Kidney glomerular epithelial cell (primary cell): Measurements from ENCODE around the gene PARD3.
"Not testable (repeated sequence)": the region's sequence is repeated elsewhere in the genome, so short reads cannot be mapped to it uniquely, and the experiment has no call there.

Experiments
- DNase-seq: peaks from one replicate; lab custom pipeline; 2025; lab: John Stamatoyannopoulos, UW

The PARD3 gene

GRCh38 chr10:34294137-34294536 lies 521.0 kb downstream of the PARD3 start:
- DNase-seq: no peak

DNA sequence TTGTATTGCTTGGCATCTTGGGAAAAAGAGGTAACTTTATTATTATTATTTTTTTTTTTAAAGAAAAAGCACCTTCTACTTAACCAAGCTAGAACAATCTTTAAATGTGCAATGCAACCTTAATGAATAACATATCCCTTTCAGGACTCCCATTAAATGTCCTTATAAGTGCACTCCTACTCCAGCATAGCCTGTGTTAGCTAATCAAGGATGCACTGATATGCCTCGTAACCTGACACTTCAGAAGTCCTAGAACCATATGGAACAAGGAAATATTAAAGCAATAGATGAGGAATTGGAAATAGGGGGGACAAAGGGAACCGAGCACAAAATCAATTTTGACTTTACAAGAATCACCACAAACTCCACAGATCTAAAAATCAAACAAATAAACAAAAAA lies 522.4 kb downstream of the PARD3 start:
- no peak for DNase-seq

DNA sequence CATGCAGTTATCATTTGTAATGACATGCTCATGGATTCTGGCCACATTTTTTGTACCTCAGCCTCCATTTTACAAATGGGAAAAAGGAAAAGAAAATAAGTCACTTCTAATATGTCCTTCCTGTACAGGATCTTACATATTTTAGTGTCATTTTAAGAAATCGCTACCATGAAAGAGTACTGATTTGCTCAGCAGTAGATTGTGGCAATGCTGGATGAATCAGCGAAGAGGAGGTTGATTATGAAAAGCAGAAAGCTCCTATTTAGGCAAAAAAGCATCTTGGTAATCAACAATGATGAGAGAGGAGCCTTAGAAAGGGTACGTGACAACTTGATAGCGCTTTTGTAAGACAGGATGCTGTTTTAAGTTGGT lies 522.9 kb downstream of the PARD3 start:
- DNase-seq: no peak

DNA sequence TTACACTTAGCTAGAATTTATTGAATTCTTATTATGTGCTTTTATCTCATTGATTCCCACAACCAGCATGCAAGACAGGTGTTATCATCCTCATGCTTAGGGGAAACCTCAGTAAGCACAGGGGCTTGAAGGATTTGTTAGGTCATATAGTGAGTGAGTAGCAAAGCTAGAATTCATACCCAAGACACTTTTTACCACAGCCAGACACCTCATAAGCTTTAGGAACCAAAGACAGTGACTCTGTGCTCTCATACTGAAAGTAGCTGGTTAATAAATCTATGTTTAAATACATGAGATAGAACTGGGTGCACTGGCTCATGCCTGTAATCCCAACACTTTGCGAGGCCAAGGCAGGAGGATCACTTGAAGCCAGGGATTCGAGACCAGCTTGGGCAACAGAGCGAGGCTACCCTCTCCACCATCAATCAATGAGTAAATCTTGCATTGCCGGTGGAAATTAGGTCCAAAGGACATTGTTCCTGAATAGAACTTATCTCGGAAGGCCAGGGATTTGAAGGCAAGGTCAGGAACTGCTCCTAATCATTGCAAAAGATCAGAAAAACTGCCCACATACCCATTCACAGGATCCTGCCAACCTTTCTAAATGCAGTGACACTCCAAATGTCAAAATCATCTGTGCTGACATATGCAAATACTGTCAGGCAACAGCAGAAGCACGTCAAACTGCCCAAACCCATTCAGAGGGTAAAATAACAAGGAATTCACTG lies 523.5 kb downstream of the PARD3 start:
- DNase-seq: no peak

DNA sequence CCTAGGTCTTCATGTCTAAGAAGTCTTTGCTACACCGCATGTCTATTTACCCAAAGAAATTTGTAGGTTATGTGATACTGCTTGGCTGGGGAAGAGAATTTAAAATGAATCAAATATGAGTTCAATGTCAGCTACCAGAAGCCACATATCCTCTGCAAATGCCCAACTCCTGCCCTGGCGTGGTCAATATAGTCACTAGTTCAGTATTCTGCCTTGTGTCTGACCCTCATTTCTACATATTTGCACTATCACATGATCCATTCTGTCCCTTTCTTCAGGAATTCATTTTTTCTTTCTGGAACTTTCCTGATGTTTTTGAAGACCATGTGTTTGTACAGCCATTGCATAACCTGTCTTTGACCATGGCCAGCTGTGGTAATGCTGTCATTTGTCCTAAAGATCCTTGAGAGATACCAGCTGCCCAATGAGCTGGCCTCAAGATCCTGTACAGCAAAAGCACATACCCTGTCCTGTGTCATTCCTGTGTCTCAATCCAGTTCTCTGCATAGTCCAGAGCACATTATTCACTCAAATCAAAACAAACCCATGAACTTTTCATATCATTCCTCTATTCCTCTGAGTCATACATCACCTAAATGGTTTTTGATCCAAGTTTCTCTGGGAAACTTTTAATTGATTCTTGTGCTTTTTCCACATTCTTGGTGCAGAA lies 524.5 kb downstream of the PARD3 start:
- peak; percentile 66 for DNase-seq

DNA sequence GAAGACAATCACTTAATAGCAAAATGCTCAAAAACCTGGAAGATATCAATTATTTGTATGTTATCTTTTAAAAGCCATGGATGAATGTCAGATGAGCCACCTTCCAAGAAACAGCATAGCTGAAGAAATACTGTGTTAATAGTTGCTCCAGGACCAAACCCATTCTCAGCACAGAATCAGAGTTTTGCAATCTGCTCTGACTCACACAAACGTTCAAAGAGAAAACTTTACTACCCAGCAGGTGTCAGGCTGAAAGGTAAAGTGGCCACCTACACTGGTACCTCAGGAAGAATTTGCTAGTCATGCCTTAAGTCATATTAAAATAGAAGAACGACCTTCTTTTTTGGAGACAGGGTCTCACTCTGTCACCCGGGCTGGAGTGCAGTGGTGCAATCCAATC lies 526.5 kb downstream of the PARD3 start:
- DNase-seq: no peak

- no peak for DNase-seq
These were observed 528.9 kb downstream of the PARD3 start for GRCh38 chr10:34286136-34286739.

GRCh38 chr10:34281661-34282582 lies 533.2 kb downstream of the PARD3 start:
- no peak for DNase-seq

DNA sequence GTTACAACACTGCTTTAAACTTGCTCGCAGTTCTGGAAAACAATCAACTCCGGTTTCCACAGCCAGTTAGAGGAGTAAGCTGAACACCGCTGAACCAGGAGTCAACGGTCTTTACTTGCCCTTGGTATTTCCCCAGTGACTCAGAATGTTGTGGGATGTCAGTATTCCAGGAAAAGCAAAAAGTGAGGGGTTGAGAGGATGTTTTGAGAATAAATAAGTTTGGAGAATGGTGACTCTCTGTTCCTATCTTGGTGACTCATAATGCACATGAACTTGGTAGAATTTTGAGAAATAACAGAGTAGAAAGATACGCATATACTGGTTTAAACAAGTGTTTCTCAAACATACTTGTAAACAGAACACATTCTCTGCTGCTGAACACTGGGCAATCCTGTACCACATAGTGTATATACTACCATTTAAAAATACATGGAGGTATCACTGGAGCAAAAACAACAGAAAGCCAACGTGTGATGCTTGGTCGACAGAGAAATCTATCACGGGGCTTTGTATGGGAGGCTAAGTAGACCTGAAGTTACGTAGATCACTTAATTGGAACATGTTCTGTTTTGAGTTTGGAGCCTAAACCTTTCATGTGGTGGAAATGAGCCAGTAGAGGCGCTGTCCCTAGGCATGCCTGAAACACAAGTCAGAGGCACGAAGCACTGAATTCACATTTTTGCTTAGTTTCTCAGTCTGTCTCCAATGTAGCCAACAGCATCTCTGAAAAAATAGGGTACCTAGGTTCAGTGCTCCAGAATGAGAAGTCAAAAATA lies 534.3 kb downstream of the PARD3 start:
- peak; percentile 90 for DNase-seq

GRCh38 chr10:34275626-34276130 lies 539.4 kb downstream of the PARD3 start:
- no peak for DNase-seq

DNA sequence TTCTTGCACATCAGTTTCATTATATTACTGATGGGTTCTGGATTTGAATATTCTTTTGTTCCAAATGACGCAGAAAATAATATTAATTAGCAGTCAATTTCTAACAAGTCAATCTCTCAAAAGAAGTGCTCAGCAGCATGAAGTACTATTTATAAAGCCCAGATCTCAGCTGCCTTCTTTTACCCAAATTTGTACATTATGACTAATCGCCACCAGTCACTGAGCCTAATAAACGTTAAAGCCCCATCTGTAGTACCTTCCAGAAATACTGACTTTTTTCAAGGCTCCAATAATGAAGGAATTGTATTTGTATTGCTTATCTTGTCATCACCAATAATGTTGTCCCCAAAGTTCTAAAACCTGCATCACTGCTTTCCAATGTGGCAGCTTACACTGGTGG lies 540.2 kb downstream of the PARD3 start:
- no peak for DNase-seq

DNA sequence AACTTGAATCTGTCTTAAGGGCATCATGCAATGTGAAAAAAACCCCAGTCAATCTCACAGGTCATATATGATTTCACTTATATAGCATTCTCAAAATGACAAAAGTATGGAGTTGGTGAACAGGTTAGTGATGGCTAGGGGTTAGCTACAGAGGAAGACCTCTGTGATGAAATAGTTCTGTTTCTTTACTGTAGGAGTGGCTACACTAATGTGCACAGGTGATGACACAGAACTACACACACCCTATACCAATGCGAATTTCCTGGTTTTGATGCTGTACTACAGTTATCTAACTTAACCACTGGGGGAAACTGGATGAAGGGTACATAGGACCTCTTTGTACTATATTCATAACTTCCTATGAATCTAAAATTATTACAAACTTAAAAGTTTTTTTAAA lies 541.8 kb downstream of the PARD3 start:
- DNase-seq: no peak

GRCh38 chr10:34272316-34272715 lies 542.8 kb downstream of the PARD3 start:
- DNase-seq: no peak

DNA sequence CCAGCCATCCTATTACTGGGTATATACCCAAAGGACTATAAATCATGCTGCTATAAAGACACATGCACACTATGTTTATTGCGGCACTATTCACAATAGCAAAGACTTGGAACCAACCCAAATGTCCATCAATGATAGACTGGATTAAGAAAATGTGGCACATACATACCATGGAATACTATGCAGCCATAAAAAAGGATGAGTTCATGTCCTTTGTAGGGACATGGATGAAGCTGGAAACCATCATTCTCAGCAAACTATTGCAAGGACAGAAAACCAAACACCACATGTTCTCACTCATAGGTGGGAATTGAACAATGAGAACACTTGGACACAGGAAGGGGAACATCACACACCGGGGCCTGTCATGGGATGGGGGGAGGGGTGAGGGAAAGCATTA lies 546.7 kb downstream of the PARD3 start:
- DNase-seq: not testable (repeated sequence)

GRCh38 chr10:34262985-34263384 lies 552.1 kb downstream of the PARD3 start:
- DNase-seq: no peak

GRCh38 chr10:34260904-34261303 lies 554.2 kb downstream of the PARD3 start:
- DNase-seq: no peak

- no peak for DNase-seq
These were observed 558.9 kb downstream of the PARD3 start for GRCh38 chr10:34256216-34256615.

GRCh38 chr10:34255035-34255434 lies 560.1 kb downstream of the PARD3 start:
- DNase-seq: no peak

GRCh38 chr10:34254596-34254995 lies 560.5 kb downstream of the PARD3 start:
- peak; percentile 60 for DNase-seq

DNA sequence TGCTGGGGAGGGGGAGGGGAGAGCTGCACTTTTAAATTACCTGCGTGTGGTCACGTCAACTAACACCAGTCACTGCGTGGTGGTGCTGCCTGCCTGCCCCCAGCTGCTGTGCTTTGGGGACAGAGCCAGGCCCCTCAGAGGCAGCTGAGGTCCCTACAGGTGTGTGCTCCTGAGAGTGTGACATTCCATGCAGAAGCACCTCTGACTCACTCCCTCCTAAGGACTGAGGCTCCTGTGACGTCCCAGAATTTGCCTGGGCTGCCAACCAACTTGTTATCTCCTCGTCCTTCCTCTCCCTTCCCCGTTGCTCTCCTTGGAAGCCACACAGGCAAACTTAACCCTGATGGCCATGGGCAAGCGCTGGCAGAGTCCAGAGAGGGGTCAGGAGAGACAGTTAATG lies 563.0 kb downstream of the PARD3 start:
- DNase-seq: no peak

DNA sequence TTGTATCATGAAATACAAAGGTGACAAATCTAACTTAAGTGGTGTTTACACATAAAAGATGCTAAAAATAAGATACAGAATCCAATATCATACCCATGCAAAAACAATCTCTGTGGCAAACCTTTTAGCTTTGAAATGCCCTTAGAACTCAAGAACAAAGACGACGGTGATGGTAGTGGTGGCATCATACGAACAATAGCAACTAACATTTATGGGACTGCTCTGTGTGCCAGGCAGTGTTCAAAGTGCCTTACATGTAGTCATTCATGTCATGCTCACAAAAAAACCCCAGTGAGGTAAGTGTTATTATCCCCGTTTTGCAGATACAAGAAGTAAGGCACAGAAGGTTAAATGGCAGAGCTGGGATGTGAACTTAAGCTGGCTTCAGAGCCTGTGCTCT lies 563.9 kb downstream of the PARD3 start:
- DNase-seq: no peak
